HepG2 (cell line): ENCODE data around the gene RTN4. TPM values are rescaled to one million over a fixed set of nuclear protein-coding genes. Genes with fewer than 3 reads are reported as not detected.

Source experiments
- ATAC-seq: fragments of 200-7000 bp; cut with Tn5 transposase; 3 replicates; pipeline ENCODE4 v1.9.1; 2020; ENCODE audit warnings: mild to moderate bottlenecking, moderate library complexity
- BruUV-seq: library from RNA; stranded (reverse); fragments of 400-500 nt; replicated peaks from 2 replicates; lab custom pipeline; 2021; lab: Mats Ljungman, UMichigan
- CTCF ChIA-PET: fragments of 300-600 bp; formaldehyde crosslinking; extraction: SDS; loops from one replicate; lab custom pipeline; 2021; ENCODE audit warnings: low total read pairs, inconsistent platforms, low intra/inter-chr PET ratio; lab: Yijun Ruan, JAX
- POLR2A ChIA-PET: fragments of 350-600 bp; sonication (Branson Sonifier 250); formaldehyde crosslinking; loops from one replicate; lab custom pipeline; 2020; ENCODE audit warnings: antibody characterized with exemption, inconsistent platforms; lab: Yijun Ruan, JAX
- DNase-seq: peaks from one replicate; pipeline ENCODE4 v3.0.0-alpha.2; 2015; ENCODE audit warnings: low spot score
- FAIRE-seq: peaks from 3 replicates; lab custom pipeline; 2011; peaks lifted over from hg19 to GRCh38; lab: Jason Lieb, UNC
- H2AFZ ChIP-seq: one replicate; pipeline ENCODE4 v1.6.1; 2011; ENCODE audit warnings: low read length, inconsistent platforms
- H3K27ac ChIP-seq: fragments of 300-600 bp; 3 replicates; pipeline ENCODE4 v1.8.0; 2011; ENCODE audit warnings: mixed run types, mild to moderate bottlenecking, mixed read lengths, low read length, inconsistent platforms; ENCODE audit not compliant: insufficient read depth; ENCODE audit errors: extremely low read length
- H3K27me3 ChIP-seq, 2 experiments: fragments of 200-600 bp in 1 of 2; 2 replicates in 1 of 2; 3 replicates in 1 of 2; pipeline versions ENCODE4 v1.6.0 to v1.8.0; 2011; ENCODE audit warnings: low read length in 2 of 2, mild to moderate bottlenecking in 2 of 2, moderate library complexity in 2 of 2, inconsistent platforms in 1 of 2; ENCODE audit not compliant: insufficient read depth in 2 of 2, control insufficient read depth in 1 of 2
- H3K36me3 ChIP-seq, 2 experiments: fragments of 200-600 bp in 1 of 2; replicated peaks in 1 of 2; 2 replicates in 1 of 2; 3 replicates in 1 of 2; pipeline versions ENCODE4 v1.5.1 to v1.8.0; 2011; ENCODE audit warnings: low read length in 2 of 2, inconsistent platforms in 1 of 2; ENCODE audit not compliant: insufficient read depth in 2 of 2, control insufficient read depth in 1 of 2
- H3K4me1 ChIP-seq: 2 replicates; pipeline ENCODE4 v1.5.1; 2012; ENCODE audit warnings: low read length, inconsistent platforms; ENCODE audit not compliant: insufficient read depth
- H3K4me2 ChIP-seq: 2 replicates; pipeline ENCODE4 v1.6.0; 2011; ENCODE audit warnings: low read depth, low read length, inconsistent platforms
- H3K4me3 ChIP-seq, 3 experiments: fragments of 200-600 bp in 1 of 3; sonication (generic), shearing (Covaris generic) in 1 of 3; replicated peaks in 1 of 3; 2 replicates each; pipeline ENCODE4 v1.5.1; 2011 to 2016; ENCODE audit warnings: low read length in 3 of 3, inconsistent platforms in 2 of 3, low read depth in 2 of 3, mild to moderate bottlenecking in 2 of 3, control low read depth in 1 of 3, mixed read lengths in 1 of 3; ENCODE audit not compliant: insufficient read depth in 1 of 3
- H3K79me2 ChIP-seq: one replicate; pipeline ENCODE4 v1.6.1; 2011; ENCODE audit warnings: low read length, inconsistent platforms; ENCODE audit not compliant: insufficient read depth
- H3K9ac ChIP-seq: 2 replicates; pipeline ENCODE4 v1.6.0; 2011; ENCODE audit warnings: mild to moderate bottlenecking, low read depth, low read length, inconsistent platforms; ENCODE audit not compliant: insufficient read depth
- H3K9me3 ChIP-seq: 2 replicates; pipeline ENCODE4 v1.5.1; 2012; ENCODE audit warnings: mild to moderate bottlenecking, low read length
- H4K20me1 ChIP-seq: 2 replicates; pipeline ENCODE4 v1.6.0; 2011; ENCODE audit warnings: inconsistent platforms, mild to moderate bottlenecking, low read length, moderate library complexity; ENCODE audit not compliant: insufficient read depth
- GTF2F1 ChIP-seq: fragments of 150-350 bp; IDR thresholded peaks from 2 replicates; pipeline ENCODE4 v1.6.1; 2014; ENCODE audit warnings: low read length
- HHEX ChIP-seq: IDR thresholded peaks from 2 replicates; pipeline ENCODE4 v1.6.1; 2016; ENCODE audit warnings: control low read depth
- MEF2D ChIP-seq: sonication (generic); formaldehyde crosslinking; IDR thresholded peaks from 2 replicates; pipeline ENCODE4 v1.5.1; 2020; ENCODE audit warnings: mild to moderate bottlenecking, missing genetic modification reagents
- PCBP1 ChIP-seq: fragments of 200-400 bp; formaldehyde crosslinking; IDR thresholded peaks from 2 replicates; pipeline ENCODE4 v1.6.1; 2017; ENCODE audit warnings: mild to moderate bottlenecking, low read depth, low read length, borderline replicate concordance
- TAF1 ChIP-seq: sonication (generic); formaldehyde crosslinking; IDR thresholded peaks from 2 replicates; pipeline ENCODE4 v1.4.0; 2020; ENCODE audit warnings: missing genetic modification reagents
- ZNF256 ChIP-seq: sonication (generic); formaldehyde crosslinking; conservative IDR thresholded peaks from 2 replicates; pipeline ENCODE4 v1.4.0; 2020; ENCODE audit warnings: missing genetic modification reagents
- ZSCAN25 ChIP-seq: sonication (generic); formaldehyde crosslinking; IDR thresholded peaks from 2 replicates; pipeline ENCODE4 v1.8.0; 2022; ENCODE audit warnings: mild to moderate bottlenecking, missing genetic modification reagents
- WGBS: methylation state at CpG from one replicate; pipeline ENCODE4 v1.1.6; 2017; ENCODE audit warnings: low lambda C conversion rate; 5-methylcytosine and 5-hydroxymethylcytosine counted together
- in situ Hi-C: cut with HindIII; loops from 2 replicates; pipeline ENCODE4 v1.10.0; 2017; ENCODE audit warnings: low pct_unique_long_range_greater_than_20kb; ENCODE audit not compliant: extremely low pct_ligation_motif_present
- intact Hi-C: fragments of 100-400 bp; cut with micrococcal nuclease; formaldehyde crosslinking; loops from one replicate; pipeline ENCODE4 v1.10.0; 2022; ENCODE audit not compliant: unreplicated experiment
- polyA plus RNA-seq, 8 experiments: library from polyadenylated mRNA; depleted of rRNA in 3 of 8; stranded (reverse) in 7 of 8; unstranded in 1 of 8; fragments of >200 nt; fragmentation: Illumina TruSeq in 4 of 8; extraction: Trizol in 4 of 8; gene quantifications; 2 replicates each; pipeline versions ENCODE4 v1.2.1 to v1.2.3, GENCODE V29; 2011 to 2016; ENCODE audit warnings: low read depth in 4 of 8, missing spikeins in 1 of 8, mixed read lengths in 1 of 8; ENCODE audit not compliant: insufficient read depth in 1 of 8
- total RNA-seq, 5 experiments: library from RNA; depleted of rRNA; stranded (reverse); fragments of >200 nt; fragmentation: Illumina TruSeq; extraction: Trizol; gene quantifications; 2 replicates each; pipeline ENCODE4 v1.2.3, GENCODE V29; 2016; ENCODE audit warnings: low read depth in 1 of 5
- TF ChIP-seq, protein P1 (sequence below): IDR thresholded peaks from 2 replicates; pipeline ENCODE4 v1.6.1; 2016; ENCODE audit warnings: low read depth, missing genetic modification reagents, missing compliant biosample characterization

The RTN4 gene
- total and polyA plus RNA-seq, 2 of the 13 experiments (the other 11 are each of a cell fraction or from before 2014, with no cell fraction given), result 98.4 to 133 TPM

DNA sequence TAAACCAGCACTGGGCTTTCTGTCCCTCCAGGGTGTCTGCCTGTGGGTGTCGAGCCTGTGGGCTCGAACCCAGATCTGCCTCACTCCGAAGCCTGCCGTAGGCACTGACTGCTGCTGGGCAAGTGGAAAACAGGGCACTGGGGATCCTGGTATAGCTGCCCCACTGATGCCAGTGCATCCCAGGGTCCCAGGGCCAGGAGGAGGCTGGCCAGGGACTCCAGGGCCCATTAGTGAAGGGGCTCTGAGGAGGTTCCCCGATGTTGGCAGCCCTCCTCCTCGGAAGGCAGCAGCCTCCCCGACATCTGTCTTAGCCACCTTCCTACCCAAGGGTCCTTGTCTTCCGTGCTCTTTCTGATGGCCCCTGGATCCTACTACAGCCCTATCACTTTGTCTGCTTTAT, 96.1 kb downstream of the RTN4 start:
- FAIRE-seq, result no peak

More for the DNA sequence above, 96.1 kb downstream of the RTN4 start:
- ATAC-seq, result no peak
- Histone ChIP-seq H3K4me2 (no peak overlapping the region), H3K4me3 (no peak overlapping the region), H2AFZ (no peak overlapping the region), H3K36me3 (0 out of 5 replicates have a peak, but pooled peaks cover 0 to 1% of the 10 kb centered on the region in 2 experiments), H3K9me3 (no peaks in the 10 kb centered on the region), H3K79me2 (no peaks in the 10 kb centered on the region), H3K27me3 (no peaks in the 10 kb centered on the region), H3K9ac (no peak overlapping the region), H4K20me1 (no peaks in the 10 kb centered on the region), H3K27ac (no peak overlapping the region), H3K4me1 (peaks cover 15% of the 10 kb centered on the region)
- BruUV-seq, result no TSS peak
- POLR2A ChIA-PET, result no interaction called here
- CTCF ChIA-PET, result no interaction called here
- WGBS, result 80% methylated on average over 8 of the region's 8 CpGs
- intact Hi-C loops, result no loop called here
- TF ChIP-seq PCBP1 (no peak), TAF1 (CRISPR knock-in tag) (no peak), ZSCAN25 (CRISPR knock-in tag) (no peak), HHEX (CRISPR knock-in tag) (no peak), GTF2F1 (no peak), MEF2D (CRISPR knock-in tag) (no peak), ZNF256 (CRISPR knock-in tag) (no peak)
- TF ChIP-seq, protein P1, sequence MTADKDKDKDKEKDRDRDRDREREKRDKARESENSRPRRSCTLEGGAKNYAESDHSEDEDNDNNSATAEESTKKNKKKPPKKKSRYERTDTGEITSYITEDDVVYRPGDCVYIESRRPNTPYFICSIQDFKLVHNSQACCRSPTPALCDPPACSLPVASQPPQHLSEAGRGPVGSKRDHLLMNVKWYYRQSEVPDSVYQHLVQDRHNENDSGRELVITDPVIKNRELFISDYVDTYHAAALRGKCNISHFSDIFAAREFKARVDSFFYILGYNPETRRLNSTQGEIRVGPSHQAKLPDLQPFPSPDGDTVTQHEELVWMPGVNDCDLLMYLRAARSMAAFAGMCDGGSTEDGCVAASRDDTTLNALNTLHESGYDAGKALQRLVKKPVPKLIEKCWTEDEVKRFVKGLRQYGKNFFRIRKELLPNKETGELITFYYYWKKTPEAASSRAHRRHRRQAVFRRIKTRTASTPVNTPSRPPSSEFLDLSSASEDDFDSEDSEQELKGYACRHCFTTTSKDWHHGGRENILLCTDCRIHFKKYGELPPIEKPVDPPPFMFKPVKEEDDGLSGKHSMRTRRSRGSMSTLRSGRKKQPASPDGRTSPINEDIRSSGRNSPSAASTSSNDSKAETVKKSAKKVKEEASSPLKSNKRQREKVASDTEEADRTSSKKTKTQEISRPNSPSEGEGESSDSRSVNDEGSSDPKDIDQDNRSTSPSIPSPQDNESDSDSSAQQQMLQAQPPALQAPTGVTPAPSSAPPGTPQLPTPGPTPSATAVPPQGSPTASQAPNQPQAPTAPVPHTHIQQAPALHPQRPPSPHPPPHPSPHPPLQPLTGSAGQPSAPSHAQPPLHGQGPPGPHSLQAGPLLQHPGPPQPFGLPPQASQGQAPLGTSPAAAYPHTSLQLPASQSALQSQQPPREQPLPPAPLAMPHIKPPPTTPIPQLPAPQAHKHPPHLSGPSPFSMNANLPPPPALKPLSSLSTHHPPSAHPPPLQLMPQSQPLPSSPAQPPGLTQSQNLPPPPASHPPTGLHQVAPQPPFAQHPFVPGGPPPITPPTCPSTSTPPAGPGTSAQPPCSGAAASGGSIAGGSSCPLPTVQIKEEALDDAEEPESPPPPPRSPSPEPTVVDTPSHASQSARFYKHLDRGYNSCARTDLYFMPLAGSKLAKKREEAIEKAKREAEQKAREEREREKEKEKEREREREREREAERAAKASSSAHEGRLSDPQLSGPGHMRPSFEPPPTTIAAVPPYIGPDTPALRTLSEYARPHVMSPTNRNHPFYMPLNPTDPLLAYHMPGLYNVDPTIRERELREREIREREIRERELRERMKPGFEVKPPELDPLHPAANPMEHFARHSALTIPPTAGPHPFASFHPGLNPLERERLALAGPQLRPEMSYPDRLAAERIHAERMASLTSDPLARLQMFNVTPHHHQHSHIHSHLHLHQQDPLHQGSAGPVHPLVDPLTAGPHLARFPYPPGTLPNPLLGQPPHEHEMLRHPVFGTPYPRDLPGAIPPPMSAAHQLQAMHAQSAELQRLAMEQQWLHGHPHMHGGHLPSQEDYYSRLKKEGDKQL (CRISPR knock-in tag), result no peak
- DNase-seq, result no peak
- in situ Hi-C loops, result no loop called here
